Effector memory CD8-positive, alpha-beta T cell (primary cell): Measurements from ENCODE around the gene CADM2.
"Not testable (repeated sequence)": the region's sequence is repeated elsewhere in the genome, so short reads cannot be mapped to it uniquely, and the experiment has no call there.

Source experiments
- ATAC-seq: fragments of 150-1000 bp; cut with Tn5 transposase; replicated peaks from 2 replicates; pipeline ENCODE4 v1.10.0; 2021; ENCODE audit warnings: mild to moderate bottlenecking, moderate library complexity
- DNase-seq, 3 experiments: peaks; one replicate each; pipeline ENCODE4 v3.0.0; 2021
- H3K27ac Mint-ChIP-seq, 2 donors: one replicate each; pipeline ENCODE4 v1.8.0; 2022; ENCODE audit warnings: mild to moderate bottlenecking in 2 of 2, mixed read lengths in 2 of 2, moderate library complexity in 2 of 2
- H3K27me3 Mint-ChIP-seq, 2 donors: one replicate each; pipeline ENCODE4 v1.8.0; 2022; ENCODE audit warnings: mixed read lengths in 2 of 2
- H3K36me3 Mint-ChIP-seq: one replicate; pipeline ENCODE4 v1.8.0; 2022; ENCODE audit warnings: mild to moderate bottlenecking, moderate library complexity, mixed read lengths; ENCODE audit not compliant: insufficient read depth
- H3K4me1 Mint-ChIP-seq, 2 donors: one replicate each; pipeline ENCODE4 v1.8.0; 2022; ENCODE audit warnings: low read depth in 2 of 2, mixed read lengths in 2 of 2
- H3K4me3 Mint-ChIP-seq, 2 donors: one replicate each; pipeline ENCODE4 v1.8.0; 2022; ENCODE audit warnings: mild to moderate bottlenecking in 2 of 2, mixed read lengths in 2 of 2, moderate library complexity in 2 of 2
- H3K9me3 Mint-ChIP-seq, 2 donors: one replicate each; pipeline ENCODE4 v1.8.0; 2022; ENCODE audit warnings: mixed read lengths in 2 of 2

CADM2 gene

DNA sequence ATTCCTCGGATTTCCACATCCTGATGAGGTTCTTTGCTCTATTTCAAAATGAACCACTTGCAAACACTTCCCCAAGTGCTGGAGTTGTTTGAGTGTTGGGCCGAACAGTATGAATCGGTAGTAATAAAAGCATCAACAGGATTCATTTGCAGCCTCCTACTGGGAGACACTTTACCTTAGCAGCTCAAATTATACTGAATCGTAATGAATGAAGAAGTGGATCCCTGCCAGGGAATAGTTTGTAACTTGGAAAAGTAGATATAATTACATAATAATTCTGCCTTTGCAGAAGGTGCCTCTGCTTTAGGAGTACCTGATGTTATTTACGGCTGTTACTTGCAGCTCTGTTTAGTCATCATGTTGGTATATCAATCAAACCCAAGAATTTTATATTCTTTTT lies 669.1 kb downstream of the CADM2 start:
- H3K4me1 Mint-ChIP-seq = no peaks in the 10 kb centered on the region
- H3K9me3 Mint-ChIP-seq = peaks cover 4 to 7% of the 10 kb centered on the region in 2 donors
- no peaks in the 10 kb centered on the region for H3K36me3 Mint-ChIP-seq
- H3K27ac Mint-ChIP-seq = no peak overlapping the region
- ATAC-seq (no peak), DNase-seq (no peak)
- no peak overlapping the region for H3K4me3 Mint-ChIP-seq
- no peaks in the 10 kb centered on the region for H3K27me3 Mint-ChIP-seq

- Mint-ChIP-seq H3K4me1 (no peaks in the 10 kb centered on the region), H3K9me3 (peaks cover 4 to 7% of the 10 kb centered on the region in 2 donors)
- DNase-seq = no peak
These were observed 672.3 kb downstream of the CADM2 start for GRCh38 chr3:85631070-85631469.

DNA sequence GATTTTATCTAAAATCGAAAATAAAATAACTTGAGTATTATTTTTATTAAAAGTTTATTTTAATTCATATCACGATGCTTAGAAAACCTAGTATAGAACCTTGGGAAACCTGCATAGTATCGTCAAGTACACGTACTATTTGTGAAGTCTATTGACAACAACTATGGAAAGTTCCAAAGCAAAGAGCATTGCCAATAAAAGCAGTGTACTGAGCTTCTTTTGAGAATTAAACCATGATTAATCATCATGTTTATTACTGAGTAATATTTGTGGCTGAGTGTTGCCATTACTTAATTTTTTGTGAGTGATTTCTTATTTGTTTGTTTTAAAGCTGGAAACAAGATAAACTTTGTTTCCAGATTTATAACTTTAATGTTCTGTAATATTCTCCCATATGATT lies 674.1 kb downstream of the CADM2 start:
- H3K9me3 Mint-ChIP-seq = peaks cover 3 to 7% of the 10 kb centered on the region in 2 donors
- H3K4me3 Mint-ChIP-seq = no peak overlapping the region
- H3K4me1 Mint-ChIP-seq = no peaks in the 10 kb centered on the region
- no peak for ATAC-seq
- no peak overlapping the region for H3K27ac Mint-ChIP-seq
- no peaks in the 10 kb centered on the region for H3K27me3 Mint-ChIP-seq
- DNase-seq = no peak
- no peaks in the 10 kb centered on the region for H3K36me3 Mint-ChIP-seq

More at GRCh38 chr3:85631070-85631469, 672.3 kb downstream of the CADM2 start:
- Mint-ChIP-seq H3K4me3 (no peak overlapping the region), H3K27ac (no peak overlapping the region), H3K36me3 (no peaks in the 10 kb centered on the region), H3K27me3 (no peaks in the 10 kb centered on the region)
- no peak for ATAC-seq

GRCh38 chr3:85652360-85652759 lies 693.6 kb downstream of the CADM2 start:
- Mint-ChIP-seq H3K27me3 (no peaks in the 10 kb centered on the region), H3K27ac (no peak overlapping the region), H3K9me3 (peaks cover 15 to 19% of the 10 kb centered on the region in 2 donors), H3K4me3 (no peak overlapping the region), H3K36me3 (no peaks in the 10 kb centered on the region), H3K4me1 (no peaks in the 10 kb centered on the region)
- ATAC-seq (no peak), DNase-seq (no peak)

DNA sequence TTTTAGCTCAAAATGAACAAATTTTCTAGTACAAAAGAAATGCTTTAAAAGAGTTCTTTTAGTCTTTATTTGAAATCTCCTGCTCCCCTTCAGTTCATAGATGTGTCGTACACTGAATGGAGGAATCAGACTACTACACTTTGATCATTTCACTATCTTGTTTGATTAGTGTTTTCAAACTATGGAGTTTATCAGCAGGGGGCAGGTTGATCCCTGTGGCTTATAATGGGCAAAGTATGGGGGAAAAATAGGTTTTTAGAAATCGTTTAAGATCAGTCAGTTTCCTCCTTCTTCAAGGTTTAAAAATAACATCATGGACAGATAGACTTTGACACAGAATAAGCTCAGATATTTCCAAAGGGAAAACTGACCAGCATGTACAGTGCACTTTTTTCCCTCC lies 701.7 kb downstream of the CADM2 start:
- H3K4me3 Mint-ChIP-seq = no peak overlapping the region
- H3K27ac Mint-ChIP-seq = no peak overlapping the region
- DNase-seq (no peak), ATAC-seq (no peak)
- peaks cover 0 to 10% of the 10 kb centered on the region in 2 donors for H3K9me3 Mint-ChIP-seq
- no peaks in the 10 kb centered on the region for H3K27me3 Mint-ChIP-seq
- no peaks in the 10 kb centered on the region for H3K4me1 Mint-ChIP-seq
- H3K36me3 Mint-ChIP-seq = no peaks in the 10 kb centered on the region

DNA sequence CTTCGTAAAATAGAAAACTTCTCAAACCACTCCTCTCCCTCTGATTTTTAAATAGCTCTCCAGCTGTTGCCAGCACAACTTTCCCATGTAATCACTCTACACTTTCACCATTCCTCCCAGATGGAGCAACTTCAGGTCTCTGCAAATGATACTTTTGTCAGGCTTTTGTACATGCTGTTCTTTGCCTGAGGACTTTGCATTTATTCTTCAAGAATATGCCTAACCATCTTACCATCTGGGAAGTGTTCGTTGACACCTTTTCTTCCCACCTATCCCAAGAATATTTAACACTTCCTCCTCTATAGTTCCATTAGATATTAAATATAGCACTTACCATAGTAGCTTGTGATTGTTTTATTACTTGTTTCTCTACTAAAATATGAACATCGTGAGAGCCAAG lies 703.7 kb downstream of the CADM2 start:
- Mint-ChIP-seq H3K9me3 (peaks cover 0 to 5% of the 10 kb centered on the region in 2 donors), H3K4me3 (no peak overlapping the region), H3K36me3 (no peaks in the 10 kb centered on the region), H3K27ac (no peak overlapping the region), H3K27me3 (no peaks in the 10 kb centered on the region), H3K4me1 (no peaks in the 10 kb centered on the region)
- no peak for ATAC-seq
- no peak for DNase-seq

DNA sequence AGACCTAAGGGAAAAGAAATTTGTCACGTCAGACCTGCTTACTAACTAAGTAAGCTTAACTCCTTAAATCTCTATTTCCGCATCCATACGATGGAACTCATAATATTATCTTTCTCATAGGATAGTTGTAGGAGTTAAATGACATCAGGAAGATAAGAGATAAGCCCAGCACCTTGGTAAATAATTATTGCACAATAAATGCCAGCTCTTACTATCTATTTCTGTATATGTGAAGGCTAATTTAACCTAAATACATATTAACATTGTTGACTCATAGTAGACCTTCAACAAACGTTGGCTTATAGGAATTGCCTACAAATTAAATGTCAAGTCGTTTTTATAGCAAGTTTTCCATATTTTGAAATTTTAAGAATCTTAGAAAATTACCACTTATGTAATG lies 709.0 kb downstream of the CADM2 start:
- DNase-seq (no peak), ATAC-seq (no peak)
- no peaks in the 10 kb centered on the region for H3K4me1 Mint-ChIP-seq
- H3K9me3 Mint-ChIP-seq = peaks cover 0 to 10% of the 10 kb centered on the region in 2 donors
- no peak overlapping the region for H3K27ac Mint-ChIP-seq
- no peaks in the 10 kb centered on the region for H3K36me3 Mint-ChIP-seq
- no peak overlapping the region for H3K4me3 Mint-ChIP-seq
- H3K27me3 Mint-ChIP-seq = no peaks in the 10 kb centered on the region

GRCh38 chr3:85670634-85671205 lies 711.9 kb downstream of the CADM2 start:
- no peaks in the 10 kb centered on the region for H3K27me3 Mint-ChIP-seq
- no peaks in the 10 kb centered on the region for H3K36me3 Mint-ChIP-seq
- no peaks in the 10 kb centered on the region for H3K4me1 Mint-ChIP-seq
- DNase-seq (no peak), ATAC-seq (no peak)
- H3K27ac Mint-ChIP-seq = no peak overlapping the region
- peaks cover 0 to 14% of the 10 kb centered on the region in 2 donors for H3K9me3 Mint-ChIP-seq
- no peak overlapping the region for H3K4me3 Mint-ChIP-seq

- no peaks in the 10 kb centered on the region for H3K27me3 Mint-ChIP-seq
- H3K27ac Mint-ChIP-seq = no peak overlapping the region
- ATAC-seq = no peak
- H3K4me3 Mint-ChIP-seq = no peak overlapping the region
- H3K9me3 Mint-ChIP-seq = peaks cover 2 to 15% of the 10 kb centered on the region in 2 donors
- no peaks in the 10 kb centered on the region for H3K4me1 Mint-ChIP-seq
- no peak for DNase-seq
- H3K36me3 Mint-ChIP-seq = no peaks in the 10 kb centered on the region
These were observed 714.0 kb downstream of the CADM2 start for GRCh38 chr3:85672761-85673160.

- no peaks in the 10 kb centered on the region for H3K36me3 Mint-ChIP-seq
- H3K4me3 Mint-ChIP-seq = no peak overlapping the region
- no peaks in the 10 kb centered on the region for H3K4me1 Mint-ChIP-seq
- no peaks in the 10 kb centered on the region for H3K27me3 Mint-ChIP-seq
- ATAC-seq = no peak
- H3K9me3 Mint-ChIP-seq = peaks cover 3 to 7% of the 10 kb centered on the region in 2 donors
- no peak overlapping the region for H3K27ac Mint-ChIP-seq
- DNase-seq = no peak
These were observed 719.9 kb downstream of the CADM2 start for GRCh38 chr3:85678713-85679112.

DNA sequence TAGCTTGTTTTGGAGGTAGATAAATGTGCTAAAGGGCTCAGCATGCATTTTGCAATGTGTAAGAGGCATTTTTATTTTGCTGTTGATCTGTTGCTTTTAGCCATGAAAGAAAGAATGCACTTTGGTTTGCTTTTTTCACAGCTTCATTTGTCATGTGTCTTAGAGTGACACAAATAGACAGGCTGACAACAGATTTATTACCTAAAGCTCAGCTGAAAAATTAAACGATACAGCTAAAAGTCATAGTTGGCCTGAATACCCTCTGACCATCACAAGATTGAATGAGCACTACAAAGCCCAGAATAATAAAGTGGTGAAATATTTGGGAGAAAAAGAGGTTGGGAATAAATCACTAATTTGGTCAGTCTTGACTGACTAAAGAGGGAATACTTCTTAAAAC lies 723.1 kb downstream of the CADM2 start:
- no peak overlapping the region for H3K27ac Mint-ChIP-seq
- DNase-seq (no peak), ATAC-seq (no peak)
- peaks cover 2 to 15% of the 10 kb centered on the region in 2 donors for H3K9me3 Mint-ChIP-seq
- H3K4me1 Mint-ChIP-seq = no peaks in the 10 kb centered on the region
- H3K36me3 Mint-ChIP-seq = no peaks in the 10 kb centered on the region
- no peak overlapping the region for H3K4me3 Mint-ChIP-seq
- no peaks in the 10 kb centered on the region for H3K27me3 Mint-ChIP-seq

DNA sequence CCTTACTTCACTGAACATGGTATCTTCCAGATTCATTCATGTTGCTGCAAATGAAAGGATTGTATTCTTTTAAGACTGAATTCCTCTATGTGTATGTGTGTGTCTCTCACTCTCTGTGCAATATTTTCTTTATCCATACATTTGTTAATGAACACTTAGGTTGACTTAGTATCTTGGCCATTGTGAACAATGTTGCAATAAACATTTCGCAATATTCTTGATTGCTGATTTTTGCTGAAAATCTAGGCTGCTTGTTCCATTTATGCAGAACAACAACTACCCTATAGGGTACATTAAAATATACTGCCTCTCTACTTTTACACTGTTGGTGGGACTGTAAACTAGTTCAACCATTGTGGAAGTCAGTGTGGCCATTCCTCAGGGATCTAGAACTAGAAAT lies 732.4 kb downstream of the CADM2 start:
- Mint-ChIP-seq H3K36me3 (peaks cover 3% of the 10 kb centered on the region), H3K4me1 (no peaks in the 10 kb centered on the region), H3K27ac (no peak overlapping the region), H3K4me3 (no peak overlapping the region), H3K9me3 (peaks cover 4 to 7% of the 10 kb centered on the region in 2 donors), H3K27me3 (no peaks in the 10 kb centered on the region)
- ATAC-seq (no peak), DNase-seq (no peak)

- H3K36me3 Mint-ChIP-seq = no peaks in the 10 kb centered on the region
- no peaks in the 10 kb centered on the region for H3K27me3 Mint-ChIP-seq
- no peak overlapping the region for H3K27ac Mint-ChIP-seq
- H3K9me3 Mint-ChIP-seq = peaks cover 2 to 24% of the 10 kb centered on the region in 2 donors
- H3K4me1 Mint-ChIP-seq = no peaks in the 10 kb centered on the region
- ATAC-seq (no peak), DNase-seq (no peak)
- no peak overlapping the region for H3K4me3 Mint-ChIP-seq
These were observed 738.4 kb downstream of the CADM2 start for GRCh38 chr3:85697156-85697555.

DNA sequence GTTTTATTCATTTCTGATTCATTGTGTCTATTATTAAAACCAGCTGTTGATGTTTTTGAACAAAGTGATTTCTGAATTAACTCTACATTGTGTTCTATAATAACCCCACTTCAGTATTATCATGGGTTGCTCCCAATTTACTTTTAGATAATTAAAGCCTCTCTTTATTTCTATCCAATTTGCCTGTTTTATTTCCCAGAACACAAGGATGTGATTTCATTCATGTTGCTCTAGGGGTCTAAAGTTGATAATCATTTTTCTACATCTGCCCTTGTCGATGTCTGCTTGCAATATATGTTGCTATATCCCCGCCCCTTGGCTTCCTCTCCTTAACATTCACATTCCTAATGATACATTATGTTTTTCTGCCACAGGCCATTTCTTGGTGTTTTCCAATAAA lies 747.3 kb downstream of the CADM2 start:
- no peaks in the 10 kb centered on the region for H3K4me1 Mint-ChIP-seq
- H3K27me3 Mint-ChIP-seq = no peaks in the 10 kb centered on the region
- ATAC-seq (no peak), DNase-seq (no peak)
- no peak overlapping the region for H3K27ac Mint-ChIP-seq
- H3K9me3 Mint-ChIP-seq = peaks cover 6 to 8% of the 10 kb centered on the region in 2 donors
- no peaks in the 10 kb centered on the region for H3K36me3 Mint-ChIP-seq
- no peak overlapping the region for H3K4me3 Mint-ChIP-seq

GRCh38 chr3:85708325-85708724 lies 749.5 kb downstream of the CADM2 start:
- H3K36me3 Mint-ChIP-seq, H3K4me3 Mint-ChIP-seq, DNase-seq, ATAC-seq, H3K27ac Mint-ChIP-seq, H3K4me1 Mint-ChIP-seq, H3K27me3 Mint-ChIP-seq, H3K9me3 Mint-ChIP-seq: not testable (repeated sequence)
